Esophagus squamous epithelium (tissue), 4 donors: ENCODE results near the gene MED4.

ENCODE experiments used
- CTCF ChIP-seq, 6 experiments: fragments of 450-650 bp in 4 of 6; fragments of 200-600 bp in 2 of 6; sonication (generic) in 2 of 6; IDR thresholded peaks; one replicate each; pipeline ENCODE4 v1.5.1; 2016 to 2019; ENCODE audit warnings: antibody characterized with exemption in 6 of 6, mild to moderate bottlenecking in 4 of 6, moderate library complexity in 4 of 6
- POLR2A ChIP-seq, 4 donors: fragments of 450-650 bp; IDR thresholded peaks; one replicate each; pipeline ENCODE4 v1.6.1; 2017; ENCODE audit warnings: antibody characterized with exemption in 4 of 4, mild to moderate bottlenecking in 4 of 4, moderate library complexity in 3 of 4

DNA sequence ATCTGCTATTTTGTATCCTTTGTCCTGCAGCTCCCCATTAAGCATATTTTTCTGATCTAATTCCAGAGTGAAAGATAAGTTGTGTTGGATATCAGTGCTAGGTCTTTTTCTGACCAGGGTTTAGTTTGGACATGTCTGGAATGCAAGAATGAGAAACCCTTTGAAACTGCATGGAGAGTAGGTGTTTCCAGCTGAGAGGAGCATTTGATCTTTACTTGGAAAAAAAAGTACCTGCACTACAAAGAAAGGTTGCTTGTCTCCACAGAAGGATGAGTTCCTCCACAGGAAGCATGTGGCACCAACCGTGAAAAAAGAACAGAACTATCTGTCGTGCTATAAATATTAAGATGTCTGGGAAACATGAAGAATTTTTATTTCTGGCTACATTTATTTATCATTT is 36.6 kb upstream of the MED4 start:
- TF ChIP-seq CTCF (IDR thresholded peaks at IDR 0.05), result no peak
- no peak for TF ChIP-seq POLR2A (IDR thresholded peaks at IDR 0.05)
